Parathyroid adenoma (tissue), 2 donors: Measurements from ENCODE around the gene MAG.

Experiments used
- H2AFZ ChIP-seq: fragments of 300-600 bp; sonication (generic); one replicate; pipeline ENCODE4 v1.7.0; 2017; ENCODE audit warnings: antibody characterized with exemption, mild to moderate bottlenecking
- H3K27ac ChIP-seq: fragments of 300-600 bp; sonication (generic); one replicate; pipeline ENCODE4 v1.7.0; 2017
- H3K27me3 ChIP-seq: fragments of 300-600 bp; sonication (generic); one replicate; pipeline ENCODE4 v1.7.0; 2017; ENCODE audit warnings: low read length; ENCODE audit not compliant: control insufficient read depth, insufficient read depth
- H3K36me3 ChIP-seq: fragments of 300-600 bp; sonication (generic); one replicate; pipeline ENCODE4 v1.7.0; 2017; ENCODE audit warnings: low read length; ENCODE audit not compliant: control insufficient read depth, insufficient read depth
- H3K4me1 ChIP-seq: fragments of 300-600 bp; sonication (generic); one replicate; pipeline ENCODE4 v1.7.0; 2017; ENCODE audit warnings: control low read depth
- H3K4me2 ChIP-seq: fragments of 300-600 bp; sonication (generic); one replicate; pipeline ENCODE4 v1.7.0; 2017; ENCODE audit warnings: low read length
- H3K4me3 ChIP-seq: fragments of 300-600 bp; sonication (generic); one replicate; pipeline ENCODE4 v1.7.0; 2017; ENCODE audit warnings: low read depth, low read length
- H3K79me2 ChIP-seq: fragments of 300-600 bp; sonication (generic); one replicate; pipeline ENCODE4 v1.7.0; 2017; ENCODE audit warnings: control low read depth
- H3K9ac ChIP-seq: fragments of 300-600 bp; sonication (generic); one replicate; pipeline ENCODE4 v1.7.0; 2017; ENCODE audit warnings: mild to moderate bottlenecking
- H3K9me3 ChIP-seq: fragments of 300-600 bp; sonication (generic); one replicate; pipeline ENCODE4 v1.7.0; 2017; ENCODE audit warnings: low read length; ENCODE audit not compliant: control insufficient read depth
- TF ChIP-seq, protein P1 (sequence below): fragments of 300-600 bp; sonication (generic); IDR thresholded peaks from one replicate; pipeline ENCODE4 v1.7.0; 2017; ENCODE audit warnings: antibody characterized with exemption, mild to moderate bottlenecking
- donor health status: primary hyperparathyroidism.

MAG gene

DNA sequence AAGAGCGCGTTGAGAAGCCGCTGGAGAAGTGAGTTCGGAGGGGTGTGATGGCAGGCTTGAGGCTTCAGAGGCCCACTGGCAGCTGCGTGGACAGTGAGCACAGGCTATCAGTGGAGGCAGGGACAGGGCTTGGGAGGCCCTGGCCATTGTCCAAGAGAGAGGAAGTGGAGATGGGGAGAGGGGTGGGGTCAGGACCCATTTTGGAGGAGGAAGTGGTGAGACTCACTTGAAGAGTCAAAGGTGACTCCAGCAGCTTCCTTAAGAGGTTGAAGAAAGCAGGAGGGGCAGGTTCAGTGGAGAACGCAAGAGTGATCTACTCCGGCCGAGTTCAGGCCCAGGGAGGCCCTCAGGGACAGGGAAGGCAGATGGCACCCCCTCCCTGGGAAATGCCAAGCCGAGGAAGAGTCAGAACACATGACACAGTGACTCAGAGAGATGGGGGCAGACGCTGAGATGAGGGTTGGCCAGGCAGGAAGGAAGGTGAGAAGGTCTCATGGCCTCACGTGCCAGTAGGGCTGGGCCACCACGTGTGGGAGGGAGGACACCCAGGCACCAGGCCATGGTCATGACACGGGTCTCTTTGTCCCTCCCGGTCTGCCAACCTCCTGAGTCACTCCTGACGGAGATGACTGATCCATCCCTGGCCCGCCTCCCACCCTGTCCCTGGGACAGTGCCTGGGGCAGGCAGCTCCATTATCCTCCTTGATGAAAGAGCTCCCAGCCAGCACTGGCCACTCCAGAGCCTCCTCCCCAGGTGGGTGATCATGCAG is 26.9 kb downstream of the MAG start:
- H3K27me3 ChIP-seq = no peaks in the 10 kb centered on the region
- no peaks in the 10 kb centered on the region for H3K36me3 ChIP-seq
- peak overlapping the region; percentile 22 for H3K27ac ChIP-seq
- H3K4me1 ChIP-seq = no peaks in the 10 kb centered on the region
- TF ChIP-seq, protein P1, sequence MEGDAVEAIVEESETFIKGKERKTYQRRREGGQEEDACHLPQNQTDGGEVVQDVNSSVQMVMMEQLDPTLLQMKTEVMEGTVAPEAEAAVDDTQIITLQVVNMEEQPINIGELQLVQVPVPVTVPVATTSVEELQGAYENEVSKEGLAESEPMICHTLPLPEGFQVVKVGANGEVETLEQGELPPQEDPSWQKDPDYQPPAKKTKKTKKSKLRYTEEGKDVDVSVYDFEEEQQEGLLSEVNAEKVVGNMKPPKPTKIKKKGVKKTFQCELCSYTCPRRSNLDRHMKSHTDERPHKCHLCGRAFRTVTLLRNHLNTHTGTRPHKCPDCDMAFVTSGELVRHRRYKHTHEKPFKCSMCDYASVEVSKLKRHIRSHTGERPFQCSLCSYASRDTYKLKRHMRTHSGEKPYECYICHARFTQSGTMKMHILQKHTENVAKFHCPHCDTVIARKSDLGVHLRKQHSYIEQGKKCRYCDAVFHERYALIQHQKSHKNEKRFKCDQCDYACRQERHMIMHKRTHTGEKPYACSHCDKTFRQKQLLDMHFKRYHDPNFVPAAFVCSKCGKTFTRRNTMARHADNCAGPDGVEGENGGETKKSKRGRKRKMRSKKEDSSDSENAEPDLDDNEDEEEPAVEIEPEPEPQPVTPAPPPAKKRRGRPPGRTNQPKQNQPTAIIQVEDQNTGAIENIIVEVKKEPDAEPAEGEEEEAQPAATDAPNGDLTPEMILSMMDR = no peak
- no peak overlapping the region for H3K9ac ChIP-seq
- H2AFZ ChIP-seq = no peak overlapping the region
- no peak overlapping the region for H3K4me2 ChIP-seq
- H3K9me3 ChIP-seq = no peaks in the 10 kb centered on the region
- H3K4me3 ChIP-seq = no peak overlapping the region
- no peaks in the 10 kb centered on the region for H3K79me2 ChIP-seq

DNA sequence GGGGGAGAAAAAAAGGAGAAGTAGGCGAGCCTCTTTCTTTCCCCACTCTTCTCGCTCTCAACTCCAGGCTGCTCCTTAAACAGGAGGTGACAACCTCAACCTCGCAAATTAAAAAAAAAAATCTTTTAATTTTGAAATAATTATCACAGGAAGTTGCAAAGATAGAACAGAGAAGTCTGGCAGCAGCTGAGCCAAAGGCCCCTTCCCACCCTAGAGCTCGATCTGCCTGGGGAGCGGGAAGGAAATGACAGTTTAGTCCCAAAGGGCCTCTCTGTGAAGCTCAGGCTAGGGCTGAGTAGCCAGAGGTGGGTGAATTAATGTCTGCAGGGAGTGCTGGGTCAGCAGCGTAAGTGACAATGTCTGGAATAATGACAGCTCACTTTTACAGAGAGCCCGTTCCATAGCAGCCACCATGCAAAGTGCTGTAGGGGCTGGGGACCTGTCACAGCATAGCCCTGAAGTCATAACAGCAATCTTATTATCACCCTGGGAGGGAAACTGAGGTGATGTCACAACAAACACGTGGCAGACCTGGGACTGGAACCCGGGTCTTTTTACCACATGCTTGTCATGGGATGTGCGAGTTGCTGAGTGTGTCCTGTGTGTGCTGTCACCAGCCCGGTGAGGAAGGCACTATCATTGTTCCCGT is 28.2 kb downstream of the MAG start:
- Histone ChIP-seq H3K4me2 (no peak overlapping the region), H3K36me3 (no peaks in the 10 kb centered on the region), H3K79me2 (no peaks in the 10 kb centered on the region), H3K9ac (no peak overlapping the region), H2AFZ (no peak overlapping the region), H3K4me1 (no peaks in the 10 kb centered on the region), H3K4me3 (no peak overlapping the region), H3K27me3 (no peaks in the 10 kb centered on the region), H3K27ac (no peak overlapping the region), H3K9me3 (no peaks in the 10 kb centered on the region)
- TF ChIP-seq, protein P1 = no peak

DNA sequence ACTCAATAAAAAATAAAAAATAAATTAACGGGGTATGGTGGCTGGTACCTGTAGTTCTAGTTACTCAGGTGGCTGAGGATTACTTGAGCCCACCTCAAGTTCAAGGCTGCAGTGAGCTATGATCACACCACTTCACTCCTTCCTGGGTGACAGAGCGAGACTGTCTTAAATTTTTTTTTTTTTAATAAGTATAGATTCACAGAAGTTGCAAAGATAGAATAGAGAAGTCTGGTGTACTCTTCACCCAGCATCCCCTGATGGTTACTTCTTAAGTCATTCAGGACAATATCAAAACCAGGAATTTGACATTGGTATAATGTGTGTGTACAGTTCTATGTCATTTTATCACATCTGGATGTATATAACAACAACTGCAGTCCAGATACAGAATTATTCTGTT is 29.3 kb downstream of the MAG start:
- Histone ChIP-seq H3K27ac (no peak overlapping the region), H3K4me3 (no peak overlapping the region), H3K4me1 (no peaks in the 10 kb centered on the region), H3K4me2 (no peak overlapping the region), H3K79me2 (no peaks in the 10 kb centered on the region), H3K36me3 (no peaks in the 10 kb centered on the region), H3K9me3 (no peaks in the 10 kb centered on the region), H3K9ac (no peak overlapping the region), H2AFZ (no peak overlapping the region), H3K27me3 (no peaks in the 10 kb centered on the region)
- TF ChIP-seq, protein P1 = no peak

DNA sequence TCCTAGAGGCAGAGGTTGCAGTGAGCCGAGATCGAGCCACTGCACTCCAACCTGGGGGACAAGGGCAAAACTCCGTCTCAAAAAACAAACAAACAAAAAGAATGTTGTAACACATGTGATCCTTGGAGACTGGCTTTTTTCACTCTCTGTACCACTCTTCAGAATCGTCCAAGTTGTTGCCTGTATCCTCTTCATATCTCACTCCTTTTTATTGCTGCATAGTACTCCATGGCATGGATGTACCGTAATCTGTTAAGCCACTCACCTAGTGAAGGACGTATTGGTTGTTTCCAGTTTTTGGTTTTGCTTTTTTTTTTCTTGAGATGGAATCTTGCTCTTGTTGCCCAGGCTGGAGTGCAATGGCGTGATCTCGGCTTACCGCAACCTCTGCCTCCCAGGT is 30.1 kb downstream of the MAG start:
- Histone ChIP-seq H3K79me2 (no peaks in the 10 kb centered on the region), H3K4me3 (no peak overlapping the region), H3K36me3 (no peaks in the 10 kb centered on the region), H3K4me2 (no peak overlapping the region), H3K9ac (no peak overlapping the region), H3K4me1 (no peaks in the 10 kb centered on the region), H3K27me3 (no peaks in the 10 kb centered on the region), H3K27ac (no peak overlapping the region), H3K9me3 (no peaks in the 10 kb centered on the region), H2AFZ (no peak overlapping the region)
- TF ChIP-seq, protein P1 = no peak

DNA sequence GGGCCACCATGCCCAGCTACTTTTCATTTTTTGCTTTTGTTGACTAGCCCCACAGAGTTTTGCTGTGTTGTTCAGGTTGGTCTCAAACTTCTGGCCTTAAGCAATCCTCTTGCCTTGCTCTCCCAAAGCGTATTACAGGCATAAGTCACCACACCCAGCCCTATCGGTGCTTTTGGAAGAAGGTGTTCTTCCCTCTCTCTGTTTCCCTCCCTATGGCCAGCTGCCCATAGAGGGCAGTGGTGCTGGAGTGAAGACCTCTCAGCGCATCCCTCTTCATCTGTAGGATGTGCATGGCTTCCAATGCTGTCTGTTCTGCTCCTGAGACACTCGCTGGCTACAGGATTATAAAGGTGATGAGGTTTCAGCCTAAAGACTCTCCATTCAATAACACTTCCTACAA is 35.7 kb downstream of the MAG start:
- Histone ChIP-seq H3K4me3 (no peak overlapping the region), H2AFZ (no peak overlapping the region), H3K27me3 (no peaks in the 10 kb centered on the region), H3K27ac (no peak overlapping the region), H3K9me3 (no peaks in the 10 kb centered on the region), H3K9ac (no peak overlapping the region), H3K4me2 (no peak overlapping the region), H3K79me2 (no peaks in the 10 kb centered on the region), H3K4me1 (no peaks in the 10 kb centered on the region), H3K36me3 (no peaks in the 10 kb centered on the region)
- TF ChIP-seq, protein P1 = peak; percentile 41
